Thyroid gland (tissue), 4 donors: ENCODE data around the gene RFPL3.

Source experiments
- CTCF ChIP-seq, 6 experiments: fragments of 200-600 bp in 3 of 6; fragments of 450-650 bp in 3 of 6; sonication (generic) in 3 of 6; IDR thresholded peaks; one replicate each; pipeline ENCODE4 v1.5.1; 2016 to 2019; ENCODE audit warnings: antibody characterized with exemption in 6 of 6, mild to moderate bottlenecking in 2 of 6, inconsistent platforms in 1 of 6, moderate library complexity in 1 of 6
- POLR2A ChIP-seq, 2 donors: fragments of 450-650 bp; IDR thresholded peaks; one replicate each; pipeline ENCODE4 v1.6.1; 2017; ENCODE audit warnings: antibody characterized with exemption in 2 of 2, mild to moderate bottlenecking in 2 of 2, moderate library complexity in 1 of 2

GRCh38 chr22:32338757-32339156, 18.9 kb upstream of the RFPL3 start:
- TF ChIP-seq POLR2A (IDR thresholded peaks at IDR 0.05): no peak
- no peak for TF ChIP-seq CTCF (IDR thresholded peaks at IDR 0.05)
